HL-60/S4 treated with retinoic acid at 250 ng/mL for 4 days and 3 days (cell line): ENCODE results near the gene QPCT.

Experiments used
- in situ Hi-C: fragments of 300-500 bp; cut with MboI; formaldehyde crosslinking; loops from 2 replicates; pipeline ENCODE4 v1.7.0; 2022; ENCODE audit warnings: low sequenced_read_pairs

QPCT gene

GRCh38 chr2:37324786-37325624 lies 19.4 kb upstream of the QPCT start, which contains the start of gene PRKD3:
Gene PRKD3 (minus strand): TSS chr2:37324833. CDS start chr2:37316524, 8,309 bp downstream.
- in situ Hi-C loops: no loop called here

DNA sequence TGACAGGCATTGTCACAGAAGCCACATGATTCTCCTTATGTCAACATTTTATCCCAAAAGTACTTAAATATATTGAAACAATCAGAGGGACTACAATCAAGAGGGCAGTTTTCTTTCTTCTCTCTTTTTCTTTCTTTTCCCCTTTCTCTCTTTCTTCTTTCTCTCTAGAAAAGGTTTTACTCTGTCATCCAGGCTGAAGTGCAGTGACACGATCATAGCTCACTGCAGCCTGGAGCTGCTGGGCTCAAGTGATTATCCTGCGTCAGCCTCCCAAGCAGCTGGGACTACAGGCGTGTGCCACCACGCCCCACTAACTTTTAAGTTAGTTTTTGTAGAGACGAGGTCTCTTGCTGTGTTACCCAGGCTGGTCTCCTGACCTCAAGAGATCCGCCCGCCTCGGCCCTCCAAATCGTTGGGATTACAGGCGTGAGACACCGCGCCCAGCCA lies 18.8 kb upstream of the QPCT start:
- in situ Hi-C loops: no loop called here

DNA sequence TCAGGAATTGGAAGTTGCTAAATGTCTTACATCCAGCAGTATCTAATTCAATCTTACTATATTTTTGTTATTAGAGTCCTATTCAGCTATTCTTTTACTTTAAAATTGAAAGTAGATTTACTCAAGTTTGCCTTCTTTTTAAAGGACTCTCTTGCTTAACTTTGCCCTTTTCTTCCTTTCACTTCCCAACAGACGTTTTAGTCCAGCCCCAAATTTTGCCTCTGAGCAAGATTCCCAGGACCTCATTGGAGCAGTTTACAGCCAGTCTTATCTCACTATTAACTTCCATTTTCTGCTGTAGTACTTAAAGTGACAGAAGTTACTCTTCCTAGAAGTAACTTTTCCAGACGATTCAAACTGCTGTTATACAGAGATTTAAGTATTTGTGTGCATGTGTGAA lies 18.1 kb upstream of the QPCT start:
- in situ Hi-C loops: no loop called here

GRCh38 chr2:37326866-37327634 lies 17.4 kb upstream of the QPCT start:
- in situ Hi-C loops: no loop called here

DNA sequence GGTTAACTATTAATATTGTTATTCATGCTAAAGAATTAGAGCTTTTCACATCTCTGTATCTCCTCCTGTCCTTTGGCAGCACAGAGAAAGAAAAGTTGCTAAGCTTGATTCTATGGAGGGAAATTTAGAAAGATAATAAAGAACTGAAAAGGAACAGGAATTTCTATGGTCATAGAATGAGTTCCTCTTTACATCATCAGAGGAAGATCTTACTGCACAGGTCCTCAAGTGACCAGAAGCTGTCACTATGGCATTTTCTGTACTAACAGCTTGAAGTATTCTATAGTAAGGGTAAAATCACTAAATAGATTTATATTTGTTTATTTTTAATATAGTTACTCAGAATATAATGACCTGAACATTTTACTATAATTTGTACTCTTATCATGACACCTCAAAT lies 13.7 kb upstream of the QPCT start:
- in situ Hi-C loops: no loop called here

- in situ Hi-C loops: no loop called here
These were observed 11.9 kb upstream of the QPCT start for GRCh38 chr2:37332560-37332959.

GRCh38 chr2:37333256-37333655 lies 11.2 kb upstream of the QPCT start:
- in situ Hi-C loops: no loop called here

GRCh38 chr2:37335604-37336003 lies 8.8 kb upstream of the QPCT start:
- in situ Hi-C loops: no loop called here

DNA sequence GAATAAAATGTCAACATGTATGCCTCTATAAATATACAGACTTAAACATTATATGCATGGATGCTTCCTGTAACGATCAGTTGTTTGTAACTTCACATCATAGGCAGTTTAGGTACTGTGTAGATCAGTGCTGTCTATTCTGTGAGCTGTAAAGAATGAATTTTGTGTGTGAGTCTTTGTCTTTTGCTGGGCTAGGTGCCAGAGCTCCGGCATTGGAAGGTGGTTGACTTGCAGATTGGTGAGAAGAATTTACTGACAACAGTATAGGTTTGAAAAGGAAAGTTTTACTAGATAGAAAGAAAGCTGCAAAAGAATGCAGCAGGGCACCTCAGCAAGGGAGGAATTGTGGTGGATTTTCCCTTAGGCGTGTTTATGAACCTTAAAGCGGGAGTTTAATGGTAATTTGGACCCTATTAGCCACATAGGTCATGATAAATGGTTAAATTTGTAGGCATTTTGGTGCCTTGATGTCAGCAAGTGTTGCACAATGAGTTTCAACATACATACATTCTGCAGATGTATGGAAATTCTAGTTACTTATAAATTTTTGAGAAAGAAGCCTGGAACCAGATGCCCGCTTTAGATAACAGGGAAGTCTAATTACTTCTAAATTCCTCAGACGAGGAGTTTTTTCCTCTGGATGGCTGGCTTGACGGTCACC lies 6.7 kb upstream of the QPCT start:
- in situ Hi-C loops: no loop called here

DNA sequence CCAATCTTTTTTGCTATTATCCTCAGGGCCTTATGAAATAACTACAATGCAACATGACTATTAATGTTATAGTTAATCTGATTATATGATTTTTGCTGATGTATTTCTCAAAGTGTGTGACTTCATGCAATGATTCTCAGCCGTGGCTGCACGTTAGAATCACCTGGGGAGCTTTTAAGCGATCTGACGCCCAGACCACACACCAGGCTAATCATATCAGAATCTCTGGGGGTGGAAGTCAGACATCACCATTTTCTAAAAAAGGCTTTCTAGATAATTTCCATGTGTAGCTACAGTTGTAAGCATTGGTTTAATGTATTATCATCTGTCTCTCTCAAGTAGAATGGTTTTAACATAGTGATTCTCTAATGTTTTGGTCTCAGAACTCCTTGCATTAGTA lies 5.5 kb upstream of the QPCT start:
- in situ Hi-C loops: no loop called here

GRCh38 chr2:37340637-37341036 lies 3.8 kb upstream of the QPCT start:
- in situ Hi-C loops: no loop called here

DNA sequence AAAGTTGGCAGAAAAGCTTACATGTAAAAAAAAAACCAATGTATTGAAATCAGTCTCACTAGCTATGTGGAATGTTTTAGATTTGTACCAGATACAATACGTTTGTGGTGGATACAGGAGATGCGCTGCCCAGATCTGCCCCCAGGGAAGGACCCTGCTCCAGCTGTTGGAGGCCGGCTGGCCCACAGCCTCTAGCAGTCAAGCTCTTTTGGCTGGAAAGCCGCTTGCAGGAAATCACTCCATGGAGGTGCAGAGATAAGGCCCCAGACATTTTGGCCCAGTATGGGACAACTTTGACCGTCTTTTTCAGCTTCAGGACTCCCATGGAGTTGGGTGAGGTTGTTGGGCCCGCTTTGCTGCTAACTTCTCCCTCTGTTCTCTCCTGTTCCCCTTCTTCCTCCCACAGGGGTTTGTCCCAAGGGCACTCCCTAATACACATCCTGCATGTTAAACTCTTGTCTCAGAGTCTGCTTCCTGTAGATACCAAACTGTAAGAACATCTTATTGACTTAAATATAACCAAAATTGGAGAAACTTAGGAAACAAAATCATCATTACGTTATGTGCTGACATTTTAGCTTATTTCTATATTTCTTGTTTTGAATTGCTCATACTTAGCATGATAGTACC lies 1.7 kb upstream of the QPCT start:
- in situ Hi-C loops: no loop called here

DNA sequence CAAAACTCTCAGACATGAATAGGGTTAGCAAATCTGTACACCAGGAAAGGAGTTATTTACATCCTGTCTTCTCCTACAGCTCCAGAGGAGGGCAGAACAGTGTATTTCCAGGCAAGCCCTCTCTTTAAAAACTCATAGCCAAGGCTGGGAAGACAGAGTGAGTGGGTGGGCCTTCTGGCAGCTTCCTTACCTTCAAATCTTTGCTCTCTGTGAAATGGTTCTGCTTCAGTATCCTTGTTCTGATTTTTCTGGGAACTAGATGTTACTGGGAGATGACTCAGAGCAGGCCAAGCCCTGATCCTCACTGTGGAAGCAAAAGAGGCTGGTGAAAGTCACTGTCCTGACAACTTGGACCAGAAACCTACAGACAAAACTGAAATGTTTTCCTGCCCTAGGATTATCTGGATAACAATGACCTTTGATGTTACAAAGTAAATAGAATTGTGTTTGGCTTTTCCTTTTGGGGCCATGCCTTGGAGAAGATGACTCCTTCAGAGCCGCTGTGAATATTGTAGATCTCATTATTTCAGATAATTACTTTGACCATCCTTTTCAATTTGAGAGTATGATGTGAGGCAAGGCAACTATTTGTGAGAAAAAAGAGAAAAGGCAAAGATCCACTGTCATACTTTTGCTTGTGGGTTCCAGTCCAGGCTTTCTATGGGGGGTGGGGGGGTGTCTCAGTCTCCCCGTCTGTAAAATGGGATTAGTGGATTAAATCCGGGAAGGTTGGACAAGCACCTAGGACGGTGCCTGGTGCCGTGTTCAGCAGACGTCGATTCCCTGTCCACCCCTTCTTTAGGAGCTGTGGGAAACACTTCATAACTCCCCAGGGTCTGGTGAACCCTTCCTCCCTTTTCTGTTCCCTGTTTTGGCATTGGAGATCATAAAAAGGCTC lies 644 bp upstream of the QPCT start:
- in situ Hi-C loops: no loop called here

DNA sequence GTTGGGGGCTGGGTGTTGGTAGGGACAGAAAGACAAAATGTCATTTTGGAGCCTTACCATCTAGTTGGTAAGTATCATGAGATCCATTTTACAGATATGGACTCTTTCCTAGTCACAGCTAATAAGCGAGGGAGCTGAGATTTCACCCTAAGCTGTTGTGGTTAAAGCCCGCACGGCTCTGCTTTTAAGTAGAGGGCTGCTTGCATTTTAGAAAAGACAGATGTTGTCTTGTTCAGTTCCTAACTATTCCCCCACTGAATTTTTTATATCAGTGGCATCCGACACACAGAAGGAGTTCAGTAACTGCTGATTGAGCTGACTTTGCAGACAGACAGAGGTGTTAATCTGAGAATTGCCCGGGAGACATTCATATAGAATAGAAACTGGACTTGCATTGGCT lies 3.7 kb downstream of the QPCT start:
- in situ Hi-C loops: no loop called here

- in situ Hi-C loops: no loop called here
These were observed 4.9 kb downstream of the QPCT start for GRCh38 chr2:37349231-37349860.

DNA sequence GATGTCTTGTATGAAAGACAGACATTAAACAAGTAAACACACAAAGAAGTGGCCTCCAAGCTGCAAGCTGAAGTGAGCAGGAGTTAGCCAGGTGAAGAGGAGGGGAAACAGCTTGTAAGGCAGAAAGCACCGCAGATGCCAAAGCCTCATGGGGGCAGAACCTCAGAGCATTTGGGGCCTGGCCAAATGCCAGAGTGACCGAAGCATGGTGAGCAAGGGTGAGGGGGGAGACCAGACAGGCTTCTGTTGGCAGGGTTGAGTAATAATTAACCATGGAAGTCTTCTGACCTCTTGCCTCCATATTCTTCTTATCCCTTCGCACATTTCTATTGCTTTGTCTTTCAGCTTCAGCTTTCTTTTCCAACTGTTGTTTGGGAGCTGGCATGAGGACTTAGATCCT lies 5.6 kb downstream of the QPCT start:
- in situ Hi-C loops: no loop called here

GRCh38 chr2:37354531-37354930 lies 10.1 kb downstream of the QPCT start:
- in situ Hi-C loops: no loop called here

DNA sequence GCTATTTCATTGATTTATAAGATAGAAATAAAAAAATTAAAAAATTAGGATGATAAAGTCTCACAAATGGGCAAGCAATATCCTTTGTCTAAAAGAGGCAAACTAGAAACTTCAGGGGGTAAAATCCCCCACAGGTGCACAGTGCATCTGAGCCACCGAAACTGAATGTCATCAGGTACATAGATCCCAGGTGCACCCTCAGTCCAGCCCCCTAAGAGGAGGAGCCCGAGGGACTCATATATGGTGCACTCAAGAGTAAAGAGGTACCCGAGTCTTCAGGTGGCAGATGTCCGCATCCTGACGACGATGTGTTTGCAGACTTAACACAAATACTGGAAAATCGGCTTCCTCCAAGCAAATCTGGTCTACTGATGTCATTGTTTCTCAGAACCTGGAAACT lies 11.3 kb downstream of the QPCT start:
- in situ Hi-C loops: no loop called here

DNA sequence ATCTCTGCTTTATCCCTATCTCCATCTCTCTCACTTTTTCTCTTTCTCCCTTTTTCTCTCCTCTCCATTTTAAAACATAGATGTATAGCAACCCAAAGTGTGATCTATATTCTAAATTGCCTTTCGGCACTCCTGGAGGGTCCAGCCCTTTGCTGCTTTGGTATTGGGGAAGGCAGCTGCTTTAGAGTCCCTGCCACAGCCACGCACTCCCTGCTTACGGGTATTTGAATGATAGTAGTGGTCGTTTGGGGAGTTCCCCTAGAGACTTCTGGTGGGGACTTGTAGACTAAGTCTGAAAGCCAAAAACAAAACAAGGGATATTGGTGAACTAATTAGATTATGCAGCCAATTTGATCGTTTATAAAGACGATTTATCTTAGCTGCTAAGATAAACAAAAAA lies 11.9 kb downstream of the QPCT start:
- in situ Hi-C loops: no loop called here

DNA sequence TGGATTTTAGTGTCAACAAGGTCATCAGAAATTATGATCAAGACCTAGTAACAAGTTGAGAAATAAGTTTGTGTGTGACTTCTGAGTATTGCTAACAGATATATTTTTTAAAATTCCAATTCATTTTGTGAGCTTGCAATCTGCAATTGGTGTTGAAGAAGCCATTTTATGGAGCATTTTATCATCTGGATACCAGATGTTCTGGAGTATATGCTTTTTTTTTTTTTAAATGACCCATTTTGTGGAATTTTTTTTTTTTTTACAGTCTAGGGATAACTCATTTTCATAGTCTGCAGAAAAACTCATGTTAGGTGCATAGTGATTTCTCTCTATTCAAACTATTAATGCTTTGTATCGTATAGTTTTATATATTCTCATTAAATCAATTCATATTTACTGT lies 12.6 kb downstream of the QPCT start:
- in situ Hi-C loops: no loop called here
